Mammary epithelial cell (primary cell): Measurements from ENCODE around the gene FBLN7.

ENCODE experiments used
- CTCF ChIP-seq, 2 donors: IDR thresholded peaks in 1 of 2; conservative IDR thresholded peaks in 1 of 2; 2 replicates each; pipeline ENCODE4 v1.5.1; 2011 to 2012; ENCODE audit warnings: inconsistent platforms in 2 of 2, low read length in 2 of 2, mild to moderate bottlenecking in 2 of 2, control low read depth in 1 of 2, low read depth in 1 of 2; ENCODE audit not compliant: insufficient read depth in 1 of 2; ENCODE audit errors: extremely low read depth in 1 of 2
- EZH2 ChIP-seq: IDR thresholded peaks from 2 replicates; pipeline ENCODE4 v1.6.1; 2012; ENCODE audit warnings: low read length, inconsistent platforms, borderline replicate concordance

- TF ChIP-seq CTCF (conservative IDR thresholded peaks at IDR 0.05 in 1 of 2, IDR thresholded peaks at IDR 0.05 in 1 of 2; ENCODE audit: extremely low read depth in 1 of 2, insufficient read depth in 1 of 2, low read depth in 1 of 2, low read length in 2 of 2) (no peak), EZH2 (no peak)
These were observed 26.7 kb downstream of the FBLN7 start for GRCh38 chr2:112164876-112165275.
